K562 (cell line): ENCODE measurements around the gene OSCAR. TPM values are rescaled to one million over a fixed set of nuclear protein-coding genes. Genes with fewer than 3 reads are reported as not detected.

ENCODE experiments used
- ATAC-seq: fragments of 200-7000 bp; cut with Tn5 transposase; 3 replicates; pipeline ENCODE4 v1.9.1; 2020; ENCODE audit warnings: moderate library complexity
- BruUV-seq: library from RNA; stranded (reverse); fragments of 400-500 nt; replicated peaks from 2 replicates; lab custom pipeline; 2021; lab: Mats Ljungman, UMichigan
- CTCF ChIA-PET: fragments of 300-600 bp; formaldehyde crosslinking; extraction: SDS; loops from one replicate; lab custom pipeline; 2021; ENCODE audit warnings: low intra/inter-chr PET ratio; lab: Yijun Ruan, JAX
- POLR2A ChIA-PET: fragments of 300-600, 350-650 bp; sonication (Branson Sonifier 250); formaldehyde crosslinking; extraction: SDS; loops from one replicate; lab custom pipeline; 2021; ENCODE audit warnings: antibody characterized with exemption, inconsistent platforms; lab: Yijun Ruan, JAX
- DNase-seq, 4 experiments: peaks; one replicate each; pipeline versions ENCODE4 v3.0.0 to v3.0.0-alpha.2; 2011 to 2018; ENCODE audit warnings: low spot score in 3 of 4, mixed read lengths in 3 of 4; ENCODE audit errors: extremely low read depth in 1 of 4
- FAIRE-seq: peaks from 2 replicates; lab custom pipeline; 2011; peaks lifted over from hg19 to GRCh38; lab: Jason Lieb, UNC
- H2AFZ ChIP-seq: 2 replicates; pipeline ENCODE4 v1.6.0; 2011; ENCODE audit warnings: low read depth, low read length, control low read depth, inconsistent platforms
- H3K27ac ChIP-seq: fragments of 200-600 bp; 3 replicates; pipeline ENCODE4 v1.8.0; 2011; ENCODE audit warnings: low read depth, mild to moderate bottlenecking, control low read depth, inconsistent platforms, low read length, moderate library complexity, mixed read lengths; ENCODE audit errors: extremely low read depth
- H3K27me3 ChIP-seq, 2 experiments: fragments of 300-600 bp in 1 of 2; 2 replicates in 1 of 2; 3 replicates in 1 of 2; pipeline versions ENCODE4 v1.6.0 to v1.8.0; 2011; ENCODE audit warnings: inconsistent platforms in 2 of 2, low read length in 2 of 2, mild to moderate bottlenecking in 1 of 2, mixed read lengths in 1 of 2, moderate library complexity in 1 of 2; ENCODE audit not compliant: control insufficient read depth in 2 of 2, insufficient read depth in 2 of 2
- H3K36me3 ChIP-seq: fragments of 300-600 bp; 3 replicates; pipeline ENCODE4 v1.8.0; 2011; ENCODE audit warnings: mild to moderate bottlenecking, low read length, inconsistent platforms; ENCODE audit not compliant: control insufficient read depth, insufficient read depth
- H3K4me1 ChIP-seq, 2 experiments: fragments of 200-600 bp in 1 of 2; replicated peaks in 1 of 2; 2 replicates in 1 of 2; 3 replicates in 1 of 2; pipeline versions ENCODE4 v1.5.1 to v1.8.0; 2011; ENCODE audit warnings: inconsistent platforms in 2 of 2, low read length in 2 of 2, mild to moderate bottlenecking in 1 of 2, mixed read lengths in 1 of 2, moderate library complexity in 1 of 2; ENCODE audit not compliant: control insufficient read depth in 2 of 2, insufficient read depth in 2 of 2
- H3K4me2 ChIP-seq: 2 replicates; pipeline ENCODE4 v1.6.1; 2011; ENCODE audit warnings: low read length, control low read depth, inconsistent platforms, mixed read lengths; ENCODE audit not compliant: insufficient read depth
- H3K4me3 ChIP-seq: fragments of 200-600 bp; sonication (generic), shearing (Covaris generic); 2 replicates; pipeline ENCODE4 v1.5.1; 2016; ENCODE audit warnings: control low read depth, inconsistent platforms
- H3K79me2 ChIP-seq: fragments of 200-600 bp; 3 replicates; pipeline ENCODE4 v1.8.0; 2011; ENCODE audit warnings: low read length, inconsistent platforms; ENCODE audit not compliant: control insufficient read depth, insufficient read depth
- H3K9ac ChIP-seq, 2 experiments: 2 replicates each; pipeline versions ENCODE4 v1.6.0 to v1.6.1; 2011; ENCODE audit warnings: low read depth in 2 of 2, low read length in 2 of 2, control low read depth in 1 of 2, inconsistent platforms in 1 of 2, mild to moderate bottlenecking in 1 of 2, mixed read lengths in 1 of 2; ENCODE audit not compliant: insufficient read depth in 1 of 2
- H3K9me1 ChIP-seq: one replicate; pipeline ENCODE4 v1.6.0; 2011; ENCODE audit warnings: inconsistent platforms, mild to moderate bottlenecking, low read length, moderate library complexity; ENCODE audit not compliant: control insufficient read depth, insufficient read depth
- H3K9me3 ChIP-seq: replicated peaks from 2 replicates; pipeline ENCODE4 v1.5.1; 2011; ENCODE audit warnings: low read depth, low read length, inconsistent platforms; ENCODE audit not compliant: control insufficient read depth, insufficient read depth
- H4K20me1 ChIP-seq: replicated peaks from 2 replicates; pipeline ENCODE4 v1.6.1; 2011; ENCODE audit warnings: low read length, inconsistent platforms, mixed read lengths; ENCODE audit not compliant: control insufficient read depth, insufficient read depth
- CBX3 ChIP-seq, 2 experiments: IDR thresholded peaks; 1 replicate in 1 of 2; 2 replicates in 1 of 2; pipeline ENCODE4 v1.6.1; 2012; ENCODE audit warnings: inconsistent platforms in 2 of 2, low read length in 2 of 2, borderline replicate concordance in 1 of 2, control low read depth in 1 of 2
- CCNT2 ChIP-seq: IDR thresholded peaks from 2 replicates; pipeline ENCODE4 v1.6.1; 2011; ENCODE audit warnings: borderline replicate concordance, low read depth, mild to moderate bottlenecking, moderate library complexity, mixed read lengths, low read length; ENCODE audit not compliant: insufficient read length; ENCODE audit errors: extremely low read depth
- CHD2 ChIP-seq: IDR thresholded peaks from 2 replicates; pipeline ENCODE4 v1.6.1; 2011; ENCODE audit warnings: low read depth, low read length
- GABPA ChIP-seq: fragments of 200-800 bp; sonication (Bioruptor generic); conservative IDR thresholded peaks from 2 replicates; pipeline ENCODE4 v1.6.1; 2016; ENCODE audit warnings: low read depth, missing genetic modification characterization, missing compliant biosample characterization
- HMG20A ChIP-seq: fragments of 450-650 bp; formaldehyde crosslinking; conservative IDR thresholded peaks from 2 replicates; pipeline ENCODE4 v1.4.0; 2020; ENCODE audit warnings: mild to moderate bottlenecking, mixed read lengths
- HNRNPK ChIP-seq: fragments of 200-400 bp; formaldehyde crosslinking; IDR thresholded peaks from one replicate; pipeline ENCODE4 v1.6.1; 2018; ENCODE audit warnings: mild to moderate bottlenecking, low read depth, low read length; ENCODE audit not compliant: poor library complexity, severe bottlenecking
- RBBP5 ChIP-seq: fragments of 200-600 bp; sonication (generic); IDR thresholded peaks from 2 replicates; pipeline ENCODE4 v1.6.1; 2012; ENCODE audit warnings: borderline replicate concordance, mild to moderate bottlenecking, low read length, control low read depth, inconsistent platforms; ENCODE audit not compliant: insufficient read depth, poor library complexity, severe bottlenecking
- TAF1 ChIP-seq: IDR thresholded peaks from 2 replicates; pipeline ENCODE4 v1.6.1; 2011; ENCODE audit warnings: mild to moderate bottlenecking, low read length, moderate library complexity; ENCODE audit not compliant: insufficient read depth, control insufficient read depth, severe bottlenecking; ENCODE audit errors: extremely low read depth
- TAF7 ChIP-seq: fragments of 450-650 bp; IDR thresholded peaks from 2 replicates; pipeline ENCODE4 v1.6.1; 2016; ENCODE audit warnings: missing genetic modification characterization, missing compliant biosample characterization
- TGIF2 ChIP-seq: sonication (generic); formaldehyde crosslinking; IDR thresholded peaks from 2 replicates; pipeline ENCODE4 v1.8.1; 2022; ENCODE audit warnings: mild to moderate bottlenecking, missing genetic modification reagents, moderate library complexity
- ZNF175 ChIP-seq: fragments of 200-800 bp; sonication (Bioruptor generic); IDR thresholded peaks from 2 replicates; pipeline ENCODE4 v1.6.1; 2016; ENCODE audit warnings: low read depth, mild to moderate bottlenecking, missing genetic modification characterization, missing compliant biosample characterization
- ZNF699 ChIP-seq: fragments of 250-450 bp; sonication (Bioruptor Pico); IDR thresholded peaks from 2 replicates; pipeline ENCODE4 v1.8.0; 2021; ENCODE audit warnings: mild to moderate bottlenecking, moderate library complexity; ENCODE audit not compliant: insufficient replicate concordance
- WGBS: fragments of 100-300 bp; shearing (Covaris generic); methylation state at CpG from one replicate; pipeline ENCODE4 v1.1.6; 2016; ENCODE audit warnings: low coverage, mixed read lengths; ENCODE audit not compliant: insufficient coverage; ENCODE audit errors: missing lambda C conversion rate; 5-methylcytosine and 5-hydroxymethylcytosine counted together
- in situ Hi-C: fragments of 300-500 bp; cut with MboI; formaldehyde crosslinking; loops from 4 replicates; pipeline ENCODE4 v1.15.0; 2018; ENCODE audit warnings: inconsistent platforms, mixed read lengths
- intact Hi-C: fragments of 100-400 bp; cut with micrococcal nuclease; formaldehyde crosslinking; loops from 2 replicates; pipeline ENCODE4 v1.14.2; 2022
- polyA plus RNA-seq, 8 experiments: library from polyadenylated mRNA; depleted of rRNA in 4 of 8; stranded (reverse) in 5 of 8; unstranded in 3 of 8; fragments of >200 nt; fragmentation: Nextera tagmentation in 2 of 8; fragmentation: Illumina TruSeq in 1 of 8; extraction: Ambion mirVana in 2 of 8; extraction: Trizol in 1 of 8; gene quantifications; 2 replicates each; pipeline versions ENCODE4 v1.2.1 to v1.2.3, GENCODE V29; 2011 to 2014; ENCODE audit warnings: inconsistent platforms in 1 of 8, missing spikeins in 1 of 8
- total RNA-seq, 7 experiments: library from RNA; depleted of rRNA in 6 of 7; stranded (reverse); fragments of >200 nt in 6 of 7; fragmentation: Illumina TruSeq in 2 of 7; extraction: Trizol in 2 of 7; gene quantifications; 2 replicates each; pipeline versions ENCODE4 v1.2.1 to v1.2.3, GENCODE V29; 2011 to 2021; ENCODE audit warnings: low replicate concordance in 1 of 7
- TF ChIP-seq, protein P1 (sequence below), 2 experiments: IDR thresholded peaks; 2 replicates each; pipeline ENCODE4 v1.6.1; 2011; ENCODE audit warnings: borderline replicate concordance in 1 of 2, control low read depth in 1 of 2, low read depth in 1 of 2, low read length in 1 of 2, mild to moderate bottlenecking in 1 of 2, mixed read lengths in 1 of 2, moderate library complexity in 1 of 2; ENCODE audit not compliant: insufficient read depth in 1 of 2, insufficient read length in 1 of 2, poor library complexity in 1 of 2, severe bottlenecking in 1 of 2; ENCODE audit errors: extremely low read depth in 1 of 2

Gene OSCAR
- total and polyA plus RNA-seq, 9 of the 15 experiments (the other 6 are each of a cell fraction or from before 2014, with no cell fraction given), result 0.09 to 0.62 (median 0.13) TPM; not detected in 5

- no peaks in the 10 kb centered on the region for H3K27me3 ChIP-seq
- BruUV-seq, result no TSS peak
- intact Hi-C loops (loop anchor here (1.0 to 2.0 kb wide), 3 partner anchors 21 to 63 kb away; partner anchors contain the start of genes LENG1, PRPF31, RPS9 and TFPT), in situ Hi-C loops (no loop called here)
- H3K4me3 ChIP-seq, result peak within 1 kb of the TSS; percentile 93
- H3K36me3 ChIP-seq, result peaks cover 42% of the 10 kb centered on the region
- H3K9me3 ChIP-seq, result no peaks in the 10 kb centered on the region
- DNase-seq, result peak; percentile 26 to 78 (median 56)
- H3K27ac ChIP-seq, result peak within 1 kb of the TSS; percentile 97
- H3K79me2 ChIP-seq, result peaks cover 52% of the 10 kb centered on the region
- peaks cover 14 to 23% of the 10 kb centered on the region in 2 experiments; a peak in 4 of 5 replicates for H3K4me1 ChIP-seq
- FAIRE-seq, result no peak
- H4K20me1 ChIP-seq, result peaks cover 26% of the 10 kb centered on the region
- 0% methylated on average over 26 of the region's 103 CpGs for WGBS
- no peak for ATAC-seq
- H3K4me2 ChIP-seq, result peak within 1 kb of the TSS; percentile 100
- H3K9me1 ChIP-seq, result peaks cover 16% of the 10 kb centered on the region
- ChIA-PET CTCF (no interaction called here), POLR2A (interaction anchor here (0.7 to 3.1 kb wide), 18 partner anchors 11 to 986 kb away, joined by 3 to 29 read pairs (median 6); partner anchors contain the start of genes LENG1, LILRB5, MBOAT7 and PRPF31)
- H2AFZ ChIP-seq, result peak within 1 kb of the TSS; percentile 92
- H3K9ac ChIP-seq, result peak within 1 kb of the TSS; percentile 97
- TF ChIP-seq CBX3 (IDR thresholded peaks at IDR 0.05; ENCODE audit: borderline replicate concordance in 1 of 2, low read length in 2 of 2), result peak in 1 of 2 experiments; percentile 12; a peak in 1 of 3 replicates
- TF ChIP-seq CCNT2, result peak; percentile 45
- no peak for TF ChIP-seq CHD2
- peak; percentile 64 for TF ChIP-seq TAF1
- TF ChIP-seq GABPA, result peak; percentile 11; the same call in 1 of the 2 replicates
- peak; percentile 24 for TF ChIP-seq HNRNPK
- no peak for TF ChIP-seq ZNF699
- peak; percentile 49 for TF ChIP-seq RBBP5
- peak; percentile 58; the same call in 1 of the 2 replicates for TF ChIP-seq TGIF2 (CRISPR knock-in tag)
- TF ChIP-seq, protein P1, sequence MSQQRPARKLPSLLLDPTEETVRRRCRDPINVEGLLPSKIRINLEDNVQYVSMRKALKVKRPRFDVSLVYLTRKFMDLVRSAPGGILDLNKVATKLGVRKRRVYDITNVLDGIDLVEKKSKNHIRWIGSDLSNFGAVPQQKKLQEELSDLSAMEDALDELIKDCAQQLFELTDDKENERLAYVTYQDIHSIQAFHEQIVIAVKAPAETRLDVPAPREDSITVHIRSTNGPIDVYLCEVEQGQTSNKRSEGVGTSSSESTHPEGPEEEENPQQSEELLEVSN (IDR thresholded peaks at IDR 0.05; ENCODE audit: borderline replicate concordance in 1 of 2, extremely low read depth in 1 of 2, insufficient read depth in 1 of 2, insufficient read length in 1 of 2, low read depth in 1 of 2, low read length in 1 of 2, poor library complexity in 1 of 2, severe bottlenecking in 1 of 2), result peak; percentile 54 to 83
- TF ChIP-seq ZNF175, result no peak
- no peak for TF ChIP-seq HMG20A
- peak; percentile 48; the same call in 1 of the 2 replicates for TF ChIP-seq TAF7 (tag)
Measured at GRCh38 chr19:54137699-54138488, 37.3 kb upstream of the OSCAR start, which contains the start of gene CNOT3. Gene CNOT3 (plus strand): TSS chr19:54137762. CDS start chr19:54142979, 5,217 bp downstream.
